ENCODE measurements around the gene CD80.

The CD80 gene

GRCh38 chr3:119500901-119501300, 58.5 kb downstream of the CD80 start:
- Histone ChIP-seq H3K4me1 (ENCODE audit: control insufficient read depth, insufficient read depth, low read depth, low read length) (peaks cover 6% of the 10 kb centered on the region), H4K8ac (ENCODE audit: low read length) (no peak overlapping the region), H3K4me3 (ENCODE audit: insufficient read depth in 1 of 2, low read depth in 1 of 2, low read length in 2 of 2) (peak overlapping the region in 1 of 2 experiments; percentile 100), H2BK5ac (ENCODE audit: low read depth, low read length, poor library complexity, severe bottlenecking) (no peak overlapping the region), H2BK15ac (ENCODE audit: low read depth, poor library complexity, severe bottlenecking) (no peak overlapping the region), H3K4ac (ENCODE audit: low read depth in 1 of 2, low read length in 2 of 2) (no peak overlapping the region), H3K79me1 (replicated peaks; ENCODE audit: low read length, poor library complexity, severe bottlenecking) (peaks cover 7% of the 10 kb centered on the region), H3K9ac (ENCODE audit: low read length) (peak overlapping the region; percentile 100), H3K18ac (ENCODE audit: low read depth in 1 of 2, low read length in 2 of 2) (no peak overlapping the region), H3K36me3 (ENCODE audit: control insufficient read depth in 1 of 2, insufficient read depth in 2 of 2, low read depth in 1 of 2, low read length in 2 of 2) (peaks cover 6 to 43% of the 10 kb centered on the region in 2 experiments), H3K4me2 (ENCODE audit: low read length, poor library complexity, severe bottlenecking) (peak overlapping the region; percentile 16), H2BK12ac (ENCODE audit: low read length in 2 of 2) (no peak overlapping the region), H4K91ac (ENCODE audit: low read length) (no peak overlapping the region), H3K14ac (ENCODE audit: low read length in 2 of 2) (no peak overlapping the region), H3K23ac (ENCODE audit: low read length in 2 of 2) (no peak overlapping the region), H2AK5ac (ENCODE audit: low read length, severe bottlenecking) (no peak overlapping the region), H3K9me3 (ENCODE audit: control insufficient read depth, low read length) (no peaks in the 10 kb centered on the region), H2AFZ (ENCODE audit: low read depth, low read length) (no peak overlapping the region), H3K27ac (ENCODE audit: low read length, poor library complexity, severe bottlenecking) (no peak overlapping the region), H3K27me3 (ENCODE audit: control insufficient read depth in 1 of 2, insufficient read depth in 1 of 2, low read length in 2 of 2) (no peaks in the 10 kb centered on the region), H2BK120ac (ENCODE audit: low read depth, low read length) (no peak overlapping the region)
- no peak for DNase-seq
- 80% methylated on average over 1 of the region's 2 CpGs for WGBS

GRCh38 chr3:119500265-119500664, 59.1 kb downstream of the CD80 start:
- Histone ChIP-seq H3K27me3 (ENCODE audit: control insufficient read depth in 1 of 2, insufficient read depth in 1 of 2, low read length in 2 of 2) (no peaks in the 10 kb centered on the region), H4K8ac (ENCODE audit: low read length) (no peak overlapping the region), H3K14ac (ENCODE audit: low read length in 2 of 2) (no peak overlapping the region), H3K79me1 (replicated peaks; ENCODE audit: low read length, poor library complexity, severe bottlenecking) (peaks cover 6% of the 10 kb centered on the region), H3K27ac (ENCODE audit: low read length, poor library complexity, severe bottlenecking) (no peak overlapping the region), H3K9ac (ENCODE audit: low read length) (peak overlapping the region; percentile 100), H2BK5ac (ENCODE audit: low read depth, low read length, poor library complexity, severe bottlenecking) (no peak overlapping the region), H3K4ac (ENCODE audit: low read depth in 1 of 2, low read length in 2 of 2) (no peak overlapping the region), H3K9me3 (ENCODE audit: control insufficient read depth, low read length) (no peaks in the 10 kb centered on the region), H3K18ac (ENCODE audit: low read depth in 1 of 2, low read length in 2 of 2) (no peak overlapping the region), H4K91ac (ENCODE audit: low read length) (no peak overlapping the region), H3K4me3 (ENCODE audit: insufficient read depth in 1 of 2, low read depth in 1 of 2, low read length in 2 of 2) (peak overlapping the region in 1 of 2 experiments; percentile 100), H3K23ac (ENCODE audit: low read length in 2 of 2) (no peak overlapping the region), H2BK12ac (ENCODE audit: low read length in 2 of 2) (no peak overlapping the region), H2BK120ac (ENCODE audit: low read depth, low read length) (no peak overlapping the region), H3K4me2 (ENCODE audit: low read length, poor library complexity, severe bottlenecking) (no peak overlapping the region), H2AFZ (ENCODE audit: low read depth, low read length) (no peak overlapping the region), H3K36me3 (ENCODE audit: control insufficient read depth in 1 of 2, insufficient read depth in 2 of 2, low read depth in 1 of 2, low read length in 2 of 2) (peaks cover 3 to 36% of the 10 kb centered on the region in 2 experiments), H3K4me1 (ENCODE audit: control insufficient read depth, insufficient read depth, low read depth, low read length) (peaks cover 6% of the 10 kb centered on the region), H2AK5ac (ENCODE audit: low read length, severe bottlenecking) (no peak overlapping the region), H2BK15ac (ENCODE audit: low read depth, poor library complexity, severe bottlenecking) (no peak overlapping the region)
- WGBS, result 92% methylated on average over 2 of the region's 4 CpGs
- no peak for DNase-seq

- Histone ChIP-seq H3K27ac (ENCODE audit: low read length, poor library complexity, severe bottlenecking) (peak within 1 kb of the TSS; percentile 87), H3K4me1 (ENCODE audit: control insufficient read depth, insufficient read depth, low read depth, low read length) (peaks cover 6% of the 10 kb centered on the region), H3K18ac (ENCODE audit: low read depth in 1 of 2, low read length in 2 of 2) (peak within 1 kb of the TSS; percentile 96 to 98), H2BK120ac (ENCODE audit: low read depth, low read length) (peak within 1 kb of the TSS; percentile 42), H2BK15ac (ENCODE audit: low read depth, poor library complexity, severe bottlenecking) (no peak within 1 kb of the TSS), H3K23ac (ENCODE audit: low read length in 2 of 2) (peak within 1 kb of the TSS in 1 of 2 experiments; percentile 60), H3K14ac (ENCODE audit: low read length in 2 of 2) (peak within 1 kb of the TSS in 1 of 2 experiments; percentile 28), H3K79me1 (replicated peaks; ENCODE audit: low read length, poor library complexity, severe bottlenecking) (peaks cover 6% of the 10 kb centered on the region), H3K4me2 (ENCODE audit: low read length, poor library complexity, severe bottlenecking) (peak within 1 kb of the TSS; percentile 74), H3K4ac (ENCODE audit: low read depth in 1 of 2, low read length in 2 of 2) (peak within 1 kb of the TSS; percentile 79 to 91), H2BK5ac (ENCODE audit: low read depth, low read length, poor library complexity, severe bottlenecking) (peak within 1 kb of the TSS; percentile 68), H3K27me3 (ENCODE audit: control insufficient read depth in 1 of 2, insufficient read depth in 1 of 2, low read length in 2 of 2) (no peaks in the 10 kb centered on the region), H3K4me3 (ENCODE audit: insufficient read depth in 1 of 2, low read depth in 1 of 2, low read length in 2 of 2) (peak within 1 kb of the TSS; percentile 89 to 100), H2AK5ac (ENCODE audit: low read length, severe bottlenecking) (peak within 1 kb of the TSS; percentile 14), H4K8ac (ENCODE audit: low read length) (peak within 1 kb of the TSS; percentile 99), H3K36me3 (ENCODE audit: control insufficient read depth in 1 of 2, insufficient read depth in 2 of 2, low read depth in 1 of 2, low read length in 2 of 2) (peaks cover 3 to 19% of the 10 kb centered on the region in 2 experiments), H3K9me3 (ENCODE audit: control insufficient read depth, low read length) (no peaks in the 10 kb centered on the region), H2BK12ac (ENCODE audit: low read length in 2 of 2) (peak within 1 kb of the TSS in 1 of 2 experiments; percentile 11), H2AFZ (ENCODE audit: low read depth, low read length) (peak within 1 kb of the TSS; percentile 72), H4K91ac (ENCODE audit: low read length) (peak within 1 kb of the TSS; percentile 91), H3K9ac (ENCODE audit: low read length) (peak within 1 kb of the TSS; percentile 100)
- WGBS, result under 1% methylated on average over 57 of the region's 58 CpGs
- DNase-seq, result peak; percentile 97
Measured at GRCh38 chr3:119498186-119499011, 61.0 kb downstream of the CD80 start, which contains the start of gene TIMMDC1. Gene TIMMDC1 (plus strand): TSS chr3:119498547. CDS start chr3:119498734, 187 bp downstream.

GRCh38 chr3:119497820-119498185, 61.6 kb downstream of the CD80 start:
- peak overlapping the region; percentile 75 for H4K8ac ChIP-seq (ENCODE audit: low read length)
- no peak overlapping the region for H3K23ac ChIP-seq (ENCODE audit: low read length in 2 of 2)
- no peak overlapping the region for H3K14ac ChIP-seq (ENCODE audit: low read length in 2 of 2)
- no peak overlapping the region for H4K91ac ChIP-seq (ENCODE audit: low read length)
- H3K4me3 ChIP-seq (ENCODE audit: insufficient read depth in 1 of 2, low read depth in 1 of 2, low read length in 2 of 2), result peak overlapping the region; percentile 89 to 100
- H2BK120ac ChIP-seq (ENCODE audit: low read depth, low read length), result no peak overlapping the region
- no peaks in the 10 kb centered on the region for H3K9me3 ChIP-seq (ENCODE audit: control insufficient read depth, low read length)
- H3K18ac ChIP-seq (ENCODE audit: low read depth in 1 of 2, low read length in 2 of 2), result peak overlapping the region in 1 of 2 experiments; percentile 49
- peak overlapping the region; percentile 74 for H3K4me2 ChIP-seq (ENCODE audit: low read length, poor library complexity, severe bottlenecking)
- peaks cover 6% of the 10 kb centered on the region for H3K79me1 ChIP-seq (replicated peaks; ENCODE audit: low read length, poor library complexity, severe bottlenecking)
- peak overlapping the region; percentile 31 for H2BK5ac ChIP-seq (ENCODE audit: low read depth, low read length, poor library complexity, severe bottlenecking)
- H3K36me3 ChIP-seq (ENCODE audit: control insufficient read depth in 1 of 2, insufficient read depth in 2 of 2, low read depth in 1 of 2, low read length in 2 of 2), result peaks cover 3 to 17% of the 10 kb centered on the region in 2 experiments
- DNase-seq, result peak; percentile 42
- H2BK15ac ChIP-seq (ENCODE audit: low read depth, poor library complexity, severe bottlenecking), result no peak overlapping the region
- peaks cover 6% of the 10 kb centered on the region for H3K4me1 ChIP-seq (ENCODE audit: control insufficient read depth, insufficient read depth, low read depth, low read length)
- no peaks in the 10 kb centered on the region for H3K27me3 ChIP-seq (ENCODE audit: control insufficient read depth in 1 of 2, insufficient read depth in 1 of 2, low read length in 2 of 2)
- peak overlapping the region in 1 of 2 experiments; percentile 79 for H3K4ac ChIP-seq (ENCODE audit: low read depth in 1 of 2, low read length in 2 of 2)
- H3K27ac ChIP-seq (ENCODE audit: low read length, poor library complexity, severe bottlenecking), result peak overlapping the region; percentile 71
- peak overlapping the region; percentile 100 for H3K9ac ChIP-seq (ENCODE audit: low read length)
- H2BK12ac ChIP-seq (ENCODE audit: low read length in 2 of 2), result no peak overlapping the region
- H2AFZ ChIP-seq (ENCODE audit: low read depth, low read length), result no peak overlapping the region
- WGBS, result 5% methylated on average over 8 of the region's 8 CpGs
- H2AK5ac ChIP-seq (ENCODE audit: low read length, severe bottlenecking), result no peak overlapping the region
